K562 (cell line): ENCODE data around the gene FANK1. TPM values are rescaled to one million over a fixed set of nuclear protein-coding genes. Genes with fewer than 3 reads are reported as not detected.

Source experiments
- FOXO4 ChIP-seq: fragments of 450-650 bp; formaldehyde crosslinking; IDR thresholded peaks from 2 replicates; pipeline ENCODE4 v1.4.0; 2020; ENCODE audit warnings: mild to moderate bottlenecking, moderate library complexity
- SP1 ChIP-seq: sonication (generic); formaldehyde crosslinking; IDR thresholded peaks from 2 replicates; pipeline ENCODE4 v1.8.1; 2022; ENCODE audit warnings: mild to moderate bottlenecking, missing genetic modification reagents
- TARDBP ChIP-seq: fragments of 450-650 bp; IDR thresholded peaks from 2 replicates; pipeline ENCODE4 v1.6.1; 2016
- TCF7L2 ChIP-seq: fragments of 150-350 bp; IDR thresholded peaks from 2 replicates; pipeline ENCODE4 v1.6.1; 2016; ENCODE audit warnings: low read depth, mild to moderate bottlenecking, low read length, moderate library complexity
- ZNF217 ChIP-seq: sonication (generic); formaldehyde crosslinking; IDR thresholded peaks from 2 replicates; pipeline ENCODE4 v1.8.0; 2022; ENCODE audit warnings: mild to moderate bottlenecking, missing genetic modification reagents
- ZNF407 ChIP-seq: fragments of 450-650 bp; IDR thresholded peaks from 2 replicates; pipeline ENCODE4 v1.6.1; 2016; ENCODE audit warnings: low read depth
- ZNF668 ChIP-seq: fragments of 250-450 bp; sonication (Bioruptor Pico); IDR thresholded peaks from 2 replicates; pipeline ENCODE4 v1.8.0; 2022; ENCODE audit warnings: mild to moderate bottlenecking, inconsistent platforms
- polyA plus RNA-seq, 8 experiments: library from polyadenylated mRNA; depleted of rRNA in 4 of 8; stranded (reverse) in 5 of 8; unstranded in 3 of 8; fragments of >200 nt; fragmentation: Nextera tagmentation in 2 of 8; fragmentation: Illumina TruSeq in 1 of 8; extraction: Ambion mirVana in 2 of 8; extraction: Trizol in 1 of 8; gene quantifications; 2 replicates each; pipeline versions ENCODE4 v1.2.1 to v1.2.3, GENCODE V29; 2011 to 2014; ENCODE audit warnings: inconsistent platforms in 1 of 8, missing spikeins in 1 of 8
- total RNA-seq, 7 experiments: library from RNA; depleted of rRNA in 6 of 7; stranded (reverse); fragments of >200 nt in 6 of 7; fragmentation: Illumina TruSeq in 2 of 7; extraction: Trizol in 2 of 7; gene quantifications; 2 replicates each; pipeline versions ENCODE4 v1.2.1 to v1.2.3, GENCODE V29; 2011 to 2021; ENCODE audit warnings: low replicate concordance in 1 of 7
- TF ChIP-seq, protein P1 (sequence below): sonication (generic); formaldehyde crosslinking; IDR thresholded peaks from 2 replicates; pipeline ENCODE4 v1.8.1; 2023; ENCODE audit warnings: missing genetic modification reagents, mild to moderate bottlenecking, borderline replicate concordance

FANK1 gene
- total and polyA plus RNA-seq, 9 of the 15 experiments (the other 6 are each of a cell fraction or from before 2014, with no cell fraction given) = 0.11 to 2.3 (median 0.51) TPM; not detected in 1

- TF ChIP-seq ZNF407 (no peak), TARDBP (no peak), ZNF217 (CRISPR knock-in tag) (no peak), TCF7L2 (no peak), SP1 (CRISPR knock-in tag) (no peak), ZNF668 (no peak), FOXO4 (CRISPR knock-in tag) (no peak)
- TF ChIP-seq, protein P1, sequence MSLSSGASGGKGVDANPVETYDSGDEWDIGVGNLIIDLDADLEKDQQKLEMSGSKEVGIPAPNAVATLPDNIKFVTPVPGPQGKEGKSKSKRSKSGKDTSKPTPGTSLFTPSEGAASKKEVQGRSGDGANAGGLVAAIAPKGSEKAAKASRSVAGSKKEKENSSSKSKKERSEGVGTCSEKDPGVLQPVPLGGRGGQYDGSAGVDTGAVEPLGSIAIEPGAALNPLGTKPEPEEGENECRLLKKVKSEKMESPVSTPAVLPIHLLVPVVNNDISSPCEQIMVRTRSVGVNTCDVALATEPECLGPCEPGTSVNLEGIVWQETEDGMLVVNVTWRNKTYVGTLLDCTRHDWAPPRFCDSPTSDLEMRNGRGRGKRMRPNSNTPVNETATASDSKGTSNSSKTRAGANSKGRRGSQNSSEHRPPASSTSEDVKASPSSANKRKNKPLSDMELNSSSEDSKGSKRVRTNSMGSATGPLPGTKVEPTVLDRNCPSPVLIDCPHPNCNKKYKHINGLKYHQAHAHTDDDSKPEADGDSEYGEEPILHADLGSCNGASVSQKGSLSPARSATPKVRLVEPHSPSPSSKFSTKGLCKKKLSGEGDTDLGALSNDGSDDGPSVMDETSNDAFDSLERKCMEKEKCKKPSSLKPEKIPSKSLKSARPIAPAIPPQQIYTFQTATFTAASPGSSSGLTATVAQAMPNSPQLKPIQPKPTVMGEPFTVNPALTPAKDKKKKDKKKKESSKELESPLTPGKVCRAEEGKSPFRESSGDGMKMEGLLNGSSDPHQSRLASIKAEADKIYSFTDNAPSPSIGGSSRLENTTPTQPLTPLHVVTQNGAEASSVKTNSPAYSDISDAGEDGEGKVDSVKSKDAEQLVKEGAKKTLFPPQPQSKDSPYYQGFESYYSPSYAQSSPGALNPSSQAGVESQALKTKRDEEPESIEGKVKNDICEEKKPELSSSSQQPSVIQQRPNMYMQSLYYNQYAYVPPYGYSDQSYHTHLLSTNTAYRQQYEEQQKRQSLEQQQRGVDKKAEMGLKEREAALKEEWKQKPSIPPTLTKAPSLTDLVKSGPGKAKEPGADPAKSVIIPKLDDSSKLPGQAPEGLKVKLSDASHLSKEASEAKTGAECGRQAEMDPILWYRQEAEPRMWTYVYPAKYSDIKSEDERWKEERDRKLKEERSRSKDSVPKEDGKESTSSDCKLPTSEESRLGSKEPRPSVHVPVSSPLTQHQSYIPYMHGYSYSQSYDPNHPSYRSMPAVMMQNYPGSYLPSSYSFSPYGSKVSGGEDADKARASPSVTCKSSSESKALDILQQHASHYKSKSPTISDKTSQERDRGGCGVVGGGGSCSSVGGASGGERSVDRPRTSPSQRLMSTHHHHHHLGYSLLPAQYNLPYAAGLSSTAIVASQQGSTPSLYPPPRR (CRISPR knock-in tag) = no peak
These were observed 32.7 kb downstream of the FANK1 start (continued) for GRCh38 chr10:125928928-125929585.
